GM06990 (cell line): ENCODE data around the gene IL32.
"Not testable (repeated sequence)": the region's sequence is repeated elsewhere in the genome, so short reads cannot be mapped to it uniquely, and the experiment has no call there.

ENCODE experiments used
- DNase-seq: peaks from one replicate; pipeline ENCODE4 v3.0.0-alpha.2; 2011; ENCODE audit not compliant: insufficient read length; ENCODE audit errors: extremely low read depth
- H3K27me3 ChIP-seq: replicated peaks from 2 replicates; pipeline ENCODE4 v1.6.0; 2011; ENCODE audit warnings: low read length; ENCODE audit not compliant: control insufficient read depth, insufficient read depth
- H3K36me3 ChIP-seq: 2 replicates; pipeline ENCODE4 v1.5.1; 2011; ENCODE audit warnings: low read length; ENCODE audit not compliant: control insufficient read depth, insufficient read depth
- H3K4me3 ChIP-seq: replicated peaks from 2 replicates; pipeline ENCODE4 v1.5.1; 2011; ENCODE audit warnings: low read depth, mild to moderate bottlenecking, control low read depth, low read length
- CTCF ChIP-seq: IDR thresholded peaks from 2 replicates; pipeline ENCODE4 v1.5.1; 2011; ENCODE audit warnings: low read length, control low read depth, mild to moderate bottlenecking, inconsistent platforms; ENCODE audit not compliant: insufficient read depth, poor library complexity, severe bottlenecking

IL32 gene

GRCh38 chr16:3051494-3051893 lies 13.9 kb upstream of the IL32 start:
- no peak overlapping the region for H3K4me3 ChIP-seq
- no peak for TF ChIP-seq CTCF
- no peak for DNase-seq
- H3K36me3 ChIP-seq = no peaks in the 10 kb centered on the region
- H3K27me3 ChIP-seq = no peaks in the 10 kb centered on the region; the same call in 1 of the 2 replicates

GRCh38 chr16:3052571-3053329 lies 12.7 kb upstream of the IL32 start:
- not testable (repeated sequence) for H3K36me3 ChIP-seq, H3K27me3 ChIP-seq, H3K4me3 ChIP-seq, DNase-seq

DNA sequence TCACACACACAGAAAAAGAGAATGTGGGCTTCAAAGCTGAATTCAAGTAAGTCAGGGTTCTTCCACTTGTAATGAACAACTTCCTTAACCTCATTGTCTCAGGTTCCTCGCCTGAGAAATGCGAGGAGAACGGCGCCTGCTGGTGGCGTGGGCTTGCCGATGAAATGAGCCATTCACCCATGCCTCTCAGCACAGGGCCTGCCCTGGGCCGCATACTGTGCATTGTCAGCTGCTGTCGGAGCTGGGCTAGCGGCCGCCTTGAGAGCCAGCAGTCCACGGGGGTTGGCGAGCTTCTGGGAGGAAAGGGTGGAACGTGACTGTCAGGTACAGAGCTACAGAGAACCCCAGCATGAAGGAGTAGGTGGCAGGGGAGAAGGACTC lies 12.1 kb upstream of the IL32 start:
- not testable (repeated sequence) for H3K27me3 ChIP-seq, DNase-seq, H3K4me3 ChIP-seq

GRCh38 chr16:3054965-3055733 lies 10.3 kb upstream of the IL32 start:
- Histone ChIP-seq H3K4me3 (no peak overlapping the region), H3K36me3 (no peaks in the 10 kb centered on the region; the same call in 1 of the 2 replicates), H3K27me3 (no peaks in the 10 kb centered on the region)
- no peak for DNase-seq
- TF ChIP-seq CTCF = no peak

More for the DNA sequence above, 12.1 kb upstream of the IL32 start:
- not testable (repeated sequence) for H3K36me3 ChIP-seq

- not testable (repeated sequence) for H3K4me3 ChIP-seq, DNase-seq, H3K36me3 ChIP-seq, H3K27me3 ChIP-seq
These were observed 9.7 kb upstream of the IL32 start for GRCh38 chr16:3055734-3056115.

DNA sequence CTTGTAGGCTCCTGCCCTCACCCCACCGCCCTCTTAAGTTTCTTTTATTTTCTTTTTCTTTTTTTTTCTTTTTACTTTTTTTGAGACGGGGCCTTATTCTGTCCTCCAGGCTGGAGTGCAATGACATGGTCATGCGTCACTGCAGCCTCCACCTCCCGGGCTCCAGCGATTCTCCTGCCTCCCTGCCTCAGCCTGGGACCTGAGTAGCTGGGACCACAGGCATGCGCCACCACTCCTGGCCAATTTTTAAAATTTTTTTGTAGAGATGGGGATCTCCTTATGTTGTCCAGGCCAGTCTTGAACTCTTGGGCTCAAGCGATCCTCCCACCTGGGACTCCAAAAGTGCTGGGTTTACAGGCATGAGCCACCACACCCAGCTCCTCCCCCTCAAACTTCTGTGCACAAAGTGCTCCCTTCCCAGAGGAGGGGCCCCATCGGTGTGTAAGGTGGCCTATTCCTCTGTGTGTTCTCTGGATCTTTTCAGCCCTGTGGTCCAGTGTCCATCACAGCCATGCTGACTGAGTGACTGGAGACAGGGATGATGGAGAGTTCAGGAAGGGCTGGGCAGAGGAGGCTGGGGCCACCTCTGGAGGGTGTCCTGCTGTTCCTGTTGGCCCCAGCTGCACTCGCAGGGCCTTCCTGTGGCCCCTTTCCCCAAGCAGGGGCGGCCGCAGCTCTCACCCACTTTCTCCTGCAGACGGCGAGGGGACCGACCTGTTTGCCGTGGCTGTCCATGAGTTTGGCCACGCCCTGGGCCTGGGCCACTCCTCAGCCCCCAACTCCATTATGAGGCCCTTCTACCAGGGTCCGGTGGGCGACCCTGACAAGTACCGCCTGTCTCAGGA lies 8.9 kb upstream of the IL32 start:
- no peak for DNase-seq
- Histone ChIP-seq H3K27me3 (no peaks in the 10 kb centered on the region), H3K4me3 (no peak overlapping the region), H3K36me3 (no peaks in the 10 kb centered on the region; the same call in 1 of the 2 replicates)
- TF ChIP-seq CTCF = no peak
